A549 treated with GW870086 at 1 μM for 4 hours (cell line): ENCODE data around the gene ZNHIT6. TPM values are rescaled to one million over a fixed set of nuclear protein-coding genes. Genes with fewer than 3 reads are reported as not detected.

Experiments
- total RNA-seq: library from RNA; stranded (reverse); fragments of 200-300 nt; extraction: Qiagen RNA extraction; gene quantifications from 5 replicates; pipeline ENCODE4 v1.2.3, GENCODE V29; 2022; ENCODE audit warnings: low read depth

ZNHIT6 gene
- 17.2 to 19.7 TPM (median 18.6 TPM) in 5 replicates for total RNA-seq

DNA sequence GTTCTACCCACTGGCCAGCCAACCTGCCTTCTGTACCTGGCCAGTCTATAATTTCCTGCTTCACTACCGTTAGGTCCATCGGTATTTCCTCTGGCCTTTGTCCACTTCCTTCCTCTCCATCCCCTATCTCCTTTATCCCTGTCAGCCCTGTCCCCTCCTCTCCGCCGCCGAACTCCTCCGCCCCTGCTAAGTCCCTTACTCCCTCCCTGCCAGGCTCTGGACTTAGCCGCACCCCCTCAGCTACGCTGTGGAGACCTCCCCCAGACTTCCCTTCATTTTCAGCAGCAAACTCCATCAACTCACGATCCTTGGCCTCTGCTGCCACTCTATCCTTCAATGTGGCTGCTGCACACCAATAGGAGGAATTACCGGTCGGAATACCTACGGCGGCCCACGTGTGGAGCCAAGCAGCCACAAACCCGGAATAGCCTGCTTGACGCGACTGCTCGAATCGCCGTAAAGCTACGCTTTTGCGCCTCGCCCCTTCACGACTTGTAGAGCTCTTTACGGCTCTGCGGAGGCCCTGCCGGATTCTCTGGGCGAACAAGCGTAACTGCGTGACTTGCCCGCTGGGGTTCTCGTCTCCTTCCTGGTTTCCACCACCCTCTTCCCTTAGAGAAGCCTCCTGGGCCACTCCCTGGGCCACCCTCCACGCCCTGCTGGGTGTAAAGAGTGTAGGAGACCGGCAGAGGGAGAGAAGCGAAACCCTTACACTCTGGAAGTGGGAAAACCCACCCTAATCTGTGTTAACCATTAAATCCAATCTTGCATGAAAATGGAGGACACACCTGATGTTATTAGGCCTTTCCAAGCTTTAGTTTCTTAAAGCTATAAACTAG, at the start of gene ZNHIT6:
ZNHIT6 (minus strand) TSS at position 444 of the 839 bp plus-strand sequence; CDS start at position 295, 149 bp downstream.

Other genes starting within 250 kb of the ZNHIT6 start
- 6.2 to 8.1 TPM (median 7.0 TPM) in 5 replicates for gene DDAH1, start 243.3 kb downstream of the ZNHIT6 start, total RNA-seq
- gene CCN1, start 127.7 kb downstream of the ZNHIT6 start, total RNA-seq, result 65.6 to 75.6 TPM (median 69.0 TPM) in 5 replicates